ENCODE measurements around the gene SLC35B2. TPM values are rescaled to one million over a fixed set of nuclear protein-coding genes. Genes with fewer than 3 reads are reported as not detected.

SLC35B2 gene
- total and polyA plus RNA-seq, 2 experiments from 2014 or later, result 14.0 to 30.9 TPM

- TF ChIP-seq REST (IDR thresholded peaks at IDR 0.05; ENCODE audit: unreplicated experiment) (no peak), ETS1 (IDR thresholded peaks at IDR 0.05) (peak; percentile 66), ZNF114 (CRISPR knock-in tag; IDR thresholded peaks at IDR 0.05) (no peak)
Observed at GRCh38 chr6:44246663-44247337, 10.5 kb downstream of the SLC35B2 start, which contains the start of gene HSP90AB1 (continued).

- Mint-ChIP-seq H3K4me3 (peak overlapping the region; percentile 100), H3K9me3 (peaks cover 13% of the 10 kb centered on the region), H3K36me3 (ENCODE audit: low read depth) (peaks cover 42% of the 10 kb centered on the region), H3K27me3 (ENCODE audit: insufficient read depth, low read depth, poor library complexity) (peaks cover 66% of the 10 kb centered on the region), H3K4me1 (peaks cover 35% of the 10 kb centered on the region), H3K27ac (peak overlapping the region; percentile 100)
- H2AFZ ChIP-seq, result peak overlapping the region; percentile 90
- peak overlapping the region; percentile 100 for H3K4me3 ChIP-seq
- peak; percentile 81 for ATAC-seq
- H3K4me2 ChIP-seq, result peak overlapping the region; percentile 90
- no peaks in the 10 kb centered on the region for H3K27me3 ChIP-seq (ENCODE audit: insufficient read depth)
- peaks cover 46% of the 10 kb centered on the region for H3K79me2 ChIP-seq (replicated peaks; ENCODE audit: insufficient read depth)
- peaks cover 39% of the 10 kb centered on the region for H4K20me1 ChIP-seq (replicated peaks; ENCODE audit: insufficient read depth)
- no peaks in the 10 kb centered on the region for H3K9me2 ChIP-seq (ENCODE audit: insufficient read depth)
- H3K4me1 ChIP-seq (ENCODE audit: insufficient read depth), result peaks cover 30% of the 10 kb centered on the region
- peak in 1 of 2 experiments; percentile 66; a peak in 3 of 4 replicates for TF ChIP-seq CTCF (conservative IDR thresholded peaks at IDR 0.05; ENCODE audit: low read depth in 2 of 2)
- TF ChIP-seq REST (IDR thresholded peaks at IDR 0.05; ENCODE audit: unreplicated experiment), result no peak
- TF ChIP-seq ETS1 (IDR thresholded peaks at IDR 0.05), result no peak
- TF ChIP-seq CREB1 (CRISPR knock-in tag; IDR thresholded peaks at IDR 0.05; ENCODE audit: low read depth), result peak; percentile 89
- peak; percentile 47; the same call in 1 of the 2 replicates for TF ChIP-seq POLR2AphosphoS5 (IDR thresholded peaks at IDR 0.05; ENCODE audit: low read depth)
- TF ChIP-seq ZNF114 (CRISPR knock-in tag; IDR thresholded peaks at IDR 0.05), result peak; percentile 54; the same call in 1 of the 2 replicates
- peak overlapping the region; percentile 96 for H3K27ac ChIP-seq (ENCODE audit: low read depth)
- peaks cover 32% of the 10 kb centered on the region for H3K36me3 ChIP-seq (ENCODE audit: insufficient read depth)
- DNase-seq (ENCODE audit: low spot score), result peak; percentile 96
- H3F3A ChIP-seq (replicated peaks; ENCODE audit: low read depth), result peaks cover 49% of the 10 kb centered on the region
Observed at GRCh38 chr6:44245912-44246662, 11.2 kb downstream of the SLC35B2 start.

Measured in GM23338 (cell line).